ENCODE measurements around the gene TNNI3.
A peak's percentile ranks its signal among the peaks of the same experiment; 100 is the strongest.
"Not testable (repeated sequence)": the region's sequence is repeated elsewhere in the genome, so short reads cannot be mapped to it uniquely, and the experiment has no call there.

TNNI3 gene

DNA sequence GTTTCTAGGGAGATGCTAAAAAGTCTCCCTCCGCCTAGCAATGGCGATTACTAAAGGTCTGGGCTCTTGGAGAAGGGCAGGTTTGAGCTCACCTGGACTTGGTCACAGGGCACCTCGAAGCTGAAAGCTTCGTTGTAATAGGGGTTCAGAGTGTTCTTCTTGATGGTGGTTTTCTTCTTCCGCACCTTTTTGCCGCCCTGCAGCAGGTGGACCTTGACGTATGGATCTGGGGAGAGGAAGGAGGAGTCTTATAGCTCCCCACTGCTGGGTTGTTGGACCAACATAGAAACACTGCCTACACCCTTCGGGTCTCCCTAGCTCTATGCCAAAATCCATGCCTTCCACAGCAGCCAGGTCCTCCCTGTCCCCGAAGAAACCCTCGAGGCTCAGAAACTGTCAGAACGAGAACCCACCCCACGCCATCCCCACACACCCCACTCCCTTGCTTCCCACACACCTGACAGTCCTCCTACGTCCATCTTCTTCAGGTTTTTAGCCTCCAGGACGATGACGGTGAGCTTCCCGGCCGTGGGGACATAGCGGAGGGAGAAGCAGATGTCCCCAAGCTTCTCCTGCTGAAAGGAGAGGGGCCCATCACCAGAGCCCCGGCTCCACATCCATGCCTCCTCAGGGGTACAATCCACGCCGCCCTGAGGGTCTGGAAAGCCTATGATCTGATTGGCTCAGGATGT lies 17.0 kb upstream of the TNNI3 start:
- no peaks in the 10 kb centered on the region for H3K4me1 ChIP-seq (ENCODE audit: control insufficient read depth, low read depth, low read length)
- no peak overlapping the region for H2BK120ac ChIP-seq (ENCODE audit: low read depth, low read length)
- no peak overlapping the region for H3K27ac ChIP-seq (ENCODE audit: low read depth, low read length)
- no peak overlapping the region for H3K23ac ChIP-seq (ENCODE audit: low read length)
- no peak overlapping the region for H4K8ac ChIP-seq (ENCODE audit: low read depth, low read length)
- peaks cover 6% of the 10 kb centered on the region for H3K27me3 ChIP-seq (ENCODE audit: insufficient read depth, low read length, poor library complexity)
- H3K4ac ChIP-seq (ENCODE audit: low read depth, low read length), result no peak overlapping the region
- no peak overlapping the region for H3K18ac ChIP-seq (ENCODE audit: low read length)
- no peak overlapping the region for H2BK5ac ChIP-seq (ENCODE audit: low read length)
- no peak for DNase-seq
- H3K79me2 ChIP-seq (ENCODE audit: control insufficient read depth, insufficient read depth, low read length), result no peaks in the 10 kb centered on the region
- H3K56ac ChIP-seq (ENCODE audit: low read length), result no peak overlapping the region
- no peaks in the 10 kb centered on the region for H3K79me1 ChIP-seq (ENCODE audit: low read length)
- H3K4me3 ChIP-seq (ENCODE audit: low read length), result no peak overlapping the region
- no CpG with 5 or more reads among the region's 21 CpGs for WGBS (ENCODE audit: extremely low coverage, insufficient coverage, low lambda C conversion rate)
- H4K5ac ChIP-seq (ENCODE audit: low read length), result no peak overlapping the region
- no peaks in the 10 kb centered on the region for H3K36me3 ChIP-seq (ENCODE audit: control insufficient read depth, insufficient read depth, low read length)
- H2AK5ac ChIP-seq (ENCODE audit: low read length), result no peak overlapping the region
- H3K9ac ChIP-seq (ENCODE audit: low read length), result no peak overlapping the region
- no peak overlapping the region for H2BK15ac ChIP-seq (replicated peaks; ENCODE audit: low read depth)
- H3K4me2 ChIP-seq (ENCODE audit: low read length), result no peak overlapping the region

- Histone ChIP-seq H3K4ac (ENCODE audit: low read depth, low read length) (peak overlapping the region; percentile 25), H3K79me1 (ENCODE audit: low read length) (no peaks in the 10 kb centered on the region), H3K27me3 (ENCODE audit: insufficient read depth, low read length, poor library complexity) (peaks cover 6% of the 10 kb centered on the region), H3K23ac (ENCODE audit: low read length) (no peak overlapping the region), H3K9ac (ENCODE audit: low read length) (peak overlapping the region; percentile 61), H3K27ac (ENCODE audit: low read depth, low read length) (no peak overlapping the region), H2AK5ac (ENCODE audit: low read length) (no peak overlapping the region), H3K4me3 (ENCODE audit: low read length) (peak overlapping the region; percentile 42), H3K4me1 (ENCODE audit: control insufficient read depth, low read depth, low read length) (no peaks in the 10 kb centered on the region), H3K18ac (ENCODE audit: low read length) (peak overlapping the region; percentile 9), H3K79me2 (ENCODE audit: control insufficient read depth, insufficient read depth, low read length) (no peaks in the 10 kb centered on the region), H3K36me3 (ENCODE audit: control insufficient read depth, insufficient read depth, low read length) (no peaks in the 10 kb centered on the region), H4K5ac (ENCODE audit: low read length) (no peak overlapping the region), H3K4me2 (ENCODE audit: low read length) (peak overlapping the region; percentile 91), H2BK5ac (ENCODE audit: low read length) (no peak overlapping the region), H2BK15ac (replicated peaks; ENCODE audit: low read depth) (no peak overlapping the region), H2BK120ac (ENCODE audit: low read depth, low read length) (no peak overlapping the region), H4K8ac (ENCODE audit: low read depth, low read length) (no peak overlapping the region), H3K56ac (ENCODE audit: low read length) (peak overlapping the region; percentile 90)
- no CpG with 5 or more reads among the region's 37 CpGs for WGBS (ENCODE audit: extremely low coverage, insufficient coverage, low lambda C conversion rate)
- DNase-seq, result peak; percentile 89
Observed at GRCh38 chr19:55173714-55174409, 16.3 kb upstream of the TNNI3 start.

DNA sequence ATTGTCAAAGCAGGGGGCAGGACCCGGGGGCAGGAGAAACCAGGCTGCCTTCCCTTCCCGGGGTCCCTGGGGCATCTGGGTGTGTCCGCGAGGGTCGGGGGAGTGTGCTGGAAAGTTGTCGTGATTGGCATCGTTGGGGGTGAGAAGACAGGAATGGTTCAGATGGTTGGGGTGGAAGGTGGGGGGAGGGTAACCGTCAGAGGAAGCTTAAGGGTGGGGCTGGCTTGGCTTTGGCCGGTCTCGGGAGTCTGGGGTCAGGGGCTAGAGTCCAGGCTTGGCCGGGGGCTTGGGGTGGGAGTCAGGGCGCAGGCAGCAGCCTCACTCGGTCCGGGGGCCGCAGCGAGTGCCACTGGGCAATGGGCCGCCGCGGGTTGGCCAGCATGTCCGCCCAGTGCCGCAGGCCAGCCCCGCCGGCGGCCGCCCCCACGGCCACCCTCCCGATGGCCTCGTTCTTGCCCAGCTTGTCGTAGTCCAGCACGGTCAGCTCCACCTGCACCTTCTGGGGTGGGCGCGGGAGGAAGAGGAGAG lies 15.7 kb upstream of the TNNI3 start:
- Histone ChIP-seq H3K9ac (ENCODE audit: low read length) (peak overlapping the region; percentile 61), H3K18ac (ENCODE audit: low read length) (peak overlapping the region; percentile 9), H2BK15ac (replicated peaks; ENCODE audit: low read depth) (no peak overlapping the region), H3K4ac (ENCODE audit: low read depth, low read length) (peak overlapping the region; percentile 25), H3K27ac (ENCODE audit: low read depth, low read length) (no peak overlapping the region), H4K8ac (ENCODE audit: low read depth, low read length) (no peak overlapping the region), H3K36me3 (ENCODE audit: control insufficient read depth, insufficient read depth, low read length) (no peaks in the 10 kb centered on the region), H2AK5ac (ENCODE audit: low read length) (no peak overlapping the region), H2BK120ac (ENCODE audit: low read depth, low read length) (no peak overlapping the region), H3K79me1 (ENCODE audit: low read length) (no peaks in the 10 kb centered on the region), H3K56ac (ENCODE audit: low read length) (peak overlapping the region; percentile 90), H3K4me3 (ENCODE audit: low read length) (peak overlapping the region; percentile 42), H3K79me2 (ENCODE audit: control insufficient read depth, insufficient read depth, low read length) (no peaks in the 10 kb centered on the region), H4K5ac (ENCODE audit: low read length) (no peak overlapping the region), H3K23ac (ENCODE audit: low read length) (no peak overlapping the region), H2BK5ac (ENCODE audit: low read length) (no peak overlapping the region), H3K4me2 (ENCODE audit: low read length) (peak overlapping the region; percentile 91), H3K4me1 (ENCODE audit: control insufficient read depth, low read depth, low read length) (no peaks in the 10 kb centered on the region), H3K27me3 (ENCODE audit: insufficient read depth, low read length, poor library complexity) (peaks cover 6% of the 10 kb centered on the region)
- DNase-seq, result no peak
- WGBS (ENCODE audit: extremely low coverage, insufficient coverage, low lambda C conversion rate), result no CpG with 5 or more reads among the region's 32 CpGs

- Histone ChIP-seq H3K23ac (ENCODE audit: low read length) (no peak overlapping the region), H2AK5ac (ENCODE audit: low read length) (no peak overlapping the region), H3K18ac (ENCODE audit: low read length) (no peak overlapping the region), H3K27ac (ENCODE audit: low read depth, low read length) (no peak overlapping the region), H3K9ac (ENCODE audit: low read length) (peak overlapping the region; percentile 48), H3K27me3 (ENCODE audit: insufficient read depth, low read length, poor library complexity) (peaks cover 6% of the 10 kb centered on the region), H2BK120ac (ENCODE audit: low read depth, low read length) (no peak overlapping the region), H3K4ac (ENCODE audit: low read depth, low read length) (no peak overlapping the region), H4K5ac (ENCODE audit: low read length) (no peak overlapping the region), H2BK5ac (ENCODE audit: low read length) (no peak overlapping the region), H3K4me1 (ENCODE audit: control insufficient read depth, low read depth, low read length) (no peaks in the 10 kb centered on the region), H3K56ac (ENCODE audit: low read length) (peak overlapping the region; percentile 90), H3K79me2 (ENCODE audit: control insufficient read depth, insufficient read depth, low read length) (no peaks in the 10 kb centered on the region), H2BK15ac (replicated peaks; ENCODE audit: low read depth) (no peak overlapping the region), H3K4me2 (ENCODE audit: low read length) (peak overlapping the region; percentile 91), H3K79me1 (ENCODE audit: low read length) (no peaks in the 10 kb centered on the region), H3K36me3 (ENCODE audit: control insufficient read depth, insufficient read depth, low read length) (no peaks in the 10 kb centered on the region), H4K8ac (ENCODE audit: low read depth, low read length) (no peak overlapping the region), H3K4me3 (ENCODE audit: low read length) (no peak overlapping the region)
- WGBS (ENCODE audit: extremely low coverage, insufficient coverage, low lambda C conversion rate), result no CpG with 5 or more reads among the region's 12 CpGs
- DNase-seq, result no peak
Observed at GRCh38 chr19:55172741-55173140, 15.2 kb upstream of the TNNI3 start.

DNA sequence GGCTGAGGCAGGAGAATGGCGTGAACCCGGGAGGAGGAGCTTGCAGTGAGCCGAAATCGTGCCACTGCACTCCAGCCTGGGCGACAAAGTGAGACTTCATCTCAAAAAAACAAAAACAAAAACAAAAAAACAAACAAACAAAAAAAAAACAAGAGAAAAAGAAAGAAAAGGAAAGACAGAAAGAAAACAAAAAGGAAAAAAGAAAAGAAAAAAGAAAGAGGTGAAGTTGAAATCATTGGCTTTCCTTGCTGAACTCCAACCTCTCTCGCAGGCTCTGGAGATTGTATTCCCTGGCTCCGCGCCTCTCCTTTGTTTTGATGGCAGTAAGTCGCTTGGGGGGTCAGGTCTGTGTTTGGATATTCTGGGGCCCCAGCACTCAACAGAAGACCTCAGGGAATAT lies 14.8 kb upstream of the TNNI3 start:
- not testable (repeated sequence) for H3K4me3 ChIP-seq (ENCODE audit: low read length); H2AK5ac ChIP-seq (ENCODE audit: low read length); H2BK15ac ChIP-seq (replicated peaks; ENCODE audit: low read depth); H3K4ac ChIP-seq (ENCODE audit: low read depth, low read length); H3K27ac ChIP-seq (ENCODE audit: low read depth, low read length); H3K79me1 ChIP-seq (ENCODE audit: low read length); H2BK5ac ChIP-seq (ENCODE audit: low read length); H3K56ac ChIP-seq (ENCODE audit: low read length); H3K36me3 ChIP-seq (ENCODE audit: control insufficient read depth, insufficient read depth, low read length); H3K18ac ChIP-seq (ENCODE audit: low read length); H4K8ac ChIP-seq (ENCODE audit: low read depth, low read length); H3K9ac ChIP-seq (ENCODE audit: low read length); H3K79me2 ChIP-seq (ENCODE audit: control insufficient read depth, insufficient read depth, low read length); H3K4me1 ChIP-seq (ENCODE audit: control insufficient read depth, low read depth, low read length); H3K4me2 ChIP-seq (ENCODE audit: low read length); H3K27me3 ChIP-seq (ENCODE audit: insufficient read depth, low read length, poor library complexity); DNase-seq; H3K23ac ChIP-seq (ENCODE audit: low read length); H2BK120ac ChIP-seq (ENCODE audit: low read depth, low read length); H4K5ac ChIP-seq (ENCODE audit: low read length)
- WGBS (ENCODE audit: extremely low coverage, insufficient coverage, low lambda C conversion rate), result no CpG with 5 or more reads among the region's 9 CpGs

Data from mesendoderm (in vitro differentiated cells).